K562 (cell line): Measurements from ENCODE around the gene ZDHHC8. TPM values are rescaled to one million over a fixed set of nuclear protein-coding genes. Genes with fewer than 3 reads are reported as not detected.

Experiments
- CREB3L1 ChIP-seq: fragments of 450-650 bp; IDR thresholded peaks from 2 replicates; pipeline ENCODE4 v1.6.1; 2014; ENCODE audit warnings: low read depth, mild to moderate bottlenecking, moderate library complexity, borderline replicate concordance
- HDAC2 ChIP-seq: fragments of 450-650 bp; IDR thresholded peaks from 2 replicates; pipeline ENCODE4 v1.6.1; 2016; ENCODE audit warnings: mild to moderate bottlenecking
- MYC ChIP-seq, 2 experiments: fragments of 250-450 bp in 1 of 2; sonication (Bioruptor Pico) in 1 of 2; IDR thresholded peaks; 2 replicates each; pipeline versions ENCODE4 v1.5.1 to v1.6.1; 2012 to 2021; ENCODE audit warnings: low read depth in 2 of 2, borderline replicate concordance in 1 of 2, improper control_type of control experiment in 1 of 2, low read length in 1 of 2, mild to moderate bottlenecking in 1 of 2, moderate library complexity in 1 of 2
- MYNN ChIP-seq, 2 experiments: sonication (generic); formaldehyde crosslinking in 1 of 2; IDR thresholded peaks; 2 replicates each; pipeline versions ENCODE4 v1.5.0 to v1.6.1; 2016 to 2020; ENCODE audit warnings: antibody characterized with exemption in 1 of 2, missing genetic modification reagents in 1 of 2
- NBN ChIP-seq: fragments of 450-650 bp; IDR thresholded peaks from 2 replicates; pipeline ENCODE4 v1.6.1; 2016; ENCODE audit warnings: low read depth, mild to moderate bottlenecking
- NEUROD1 ChIP-seq: fragments of 150-350 bp; IDR thresholded peaks from 2 replicates; pipeline ENCODE4 v1.6.1; 2014; ENCODE audit warnings: borderline replicate concordance, low read length, low read depth; ENCODE audit not compliant: partially characterized antibody
- PRPF4 ChIP-seq: fragments of 200-400 bp; formaldehyde crosslinking; IDR thresholded peaks from one replicate; pipeline ENCODE4 v1.6.1; 2017; ENCODE audit warnings: low read length, low read depth, mild to moderate bottlenecking; ENCODE audit not compliant: insufficient read depth, poor library complexity, severe bottlenecking
- RBM15 ChIP-seq: fragments of 200-400 bp; formaldehyde crosslinking; IDR thresholded peaks from 2 replicates; pipeline ENCODE4 v1.6.1; 2018; ENCODE audit warnings: mild to moderate bottlenecking, low read length, moderate library complexity; ENCODE audit not compliant: insufficient read depth
- TARDBP ChIP-seq: fragments of 450-650 bp; IDR thresholded peaks from 2 replicates; pipeline ENCODE4 v1.6.1; 2016
- ZNF140 ChIP-seq: fragments of 250-450 bp; sonication (Bioruptor Pico); IDR thresholded peaks from 2 replicates; pipeline ENCODE4 v1.8.0; 2021; ENCODE audit warnings: moderate library complexity, mild to moderate bottlenecking, inconsistent platforms
- ZNF165 ChIP-seq: fragments of 250-450 bp; sonication (Bioruptor Pico); IDR thresholded peaks from 2 replicates; pipeline ENCODE4 v1.4.0; 2020; ENCODE audit warnings: borderline replicate concordance
- polyA plus RNA-seq, 8 experiments: library from polyadenylated mRNA; depleted of rRNA in 4 of 8; stranded (reverse) in 5 of 8; unstranded in 3 of 8; fragments of >200 nt; fragmentation: Nextera tagmentation in 2 of 8; fragmentation: Illumina TruSeq in 1 of 8; extraction: Ambion mirVana in 2 of 8; extraction: Trizol in 1 of 8; gene quantifications; 2 replicates each; pipeline versions ENCODE4 v1.2.1 to v1.2.3, GENCODE V29; 2011 to 2014; ENCODE audit warnings: inconsistent platforms in 1 of 8, missing spikeins in 1 of 8
- total RNA-seq, 7 experiments: library from RNA; depleted of rRNA in 6 of 7; stranded (reverse); fragments of >200 nt in 6 of 7; fragmentation: Illumina TruSeq in 2 of 7; extraction: Trizol in 2 of 7; gene quantifications; 2 replicates each; pipeline versions ENCODE4 v1.2.1 to v1.2.3, GENCODE V29; 2011 to 2021; ENCODE audit warnings: low replicate concordance in 1 of 7

The ZDHHC8 gene
- total and polyA plus RNA-seq, 9 of the 15 experiments (the other 6 are each of a cell fraction or from before 2014, with no cell fraction given): 0.04 to 109 (median 16.4) TPM

GRCh38 chr22:20132686-20133246, 1.2 kb downstream of the ZDHHC8 start (continued):
- no peak for TF ChIP-seq NEUROD1
- TF ChIP-seq RBM15: no peak
- 0 out of 2 replicates have a peak, but pooled peaks have one; percentile 49 for TF ChIP-seq ZNF165
- no peak for TF ChIP-seq CREB3L1
- TF ChIP-seq TARDBP: no peak
- TF ChIP-seq MYC (IDR thresholded peaks at IDR 0.05; ENCODE audit: low read depth, low read length): no peak
- TF ChIP-seq MYC (CRISPR knock-in tag; IDR thresholded peaks at IDR 0.05; ENCODE audit: borderline replicate concordance, low read depth): peak; percentile 12; the same call in 1 of the 2 replicates
- no peak for TF ChIP-seq MYNN (IDR thresholded peaks at IDR 0.05)
- peak; percentile 8; the same call in 1 of the 2 replicates for TF ChIP-seq MYNN (CRISPR knock-in tag; IDR thresholded peaks at IDR 0.05)
- 0 out of 2 replicates have a peak, but pooled peaks have one; percentile 36 for TF ChIP-seq HDAC2
- no peak for TF ChIP-seq PRPF4
- no peak for TF ChIP-seq NBN
- no peak for TF ChIP-seq ZNF140 (CRISPR knock-in tag)
